ENCODE measurements around the gene SMAD6.

GRCh38 chr15:66745530-66746230 lies 43.6 kb downstream of the SMAD6 start:
- TF ChIP-seq POLR2AphosphoS5 (IDR thresholded peaks at IDR 0.05) (no peak), POLR2A (IDR thresholded peaks at IDR 0.05; ENCODE audit: low read depth) (no peak)
